K562 (cell line): Measurements from ENCODE around the gene IFNA1. TPM values are rescaled to one million over a fixed set of nuclear protein-coding genes. Genes with fewer than 3 reads are reported as not detected.

Experiments
- ATAC-seq: fragments of 200-7000 bp; cut with Tn5 transposase; 3 replicates; pipeline ENCODE4 v1.9.1; 2020; ENCODE audit warnings: moderate library complexity
- BruUV-seq: library from RNA; stranded (reverse); fragments of 400-500 nt; replicated peaks from 2 replicates; lab custom pipeline; 2021; lab: Mats Ljungman, UMichigan
- CTCF ChIA-PET: fragments of 300-600 bp; formaldehyde crosslinking; extraction: SDS; loops from one replicate; lab custom pipeline; 2021; ENCODE audit warnings: low intra/inter-chr PET ratio; lab: Yijun Ruan, JAX
- POLR2A ChIA-PET: fragments of 300-600, 350-650 bp; sonication (Branson Sonifier 250); formaldehyde crosslinking; extraction: SDS; loops from one replicate; lab custom pipeline; 2021; ENCODE audit warnings: antibody characterized with exemption, inconsistent platforms; lab: Yijun Ruan, JAX
- DNase-seq, 4 experiments: peaks; one replicate each; pipeline versions ENCODE4 v3.0.0 to v3.0.0-alpha.2; 2011 to 2018; ENCODE audit warnings: low spot score in 3 of 4, mixed read lengths in 3 of 4; ENCODE audit errors: extremely low read depth in 1 of 4
- FAIRE-seq: peaks from 2 replicates; lab custom pipeline; 2011; peaks lifted over from hg19 to GRCh38; lab: Jason Lieb, UNC
- H2AFZ ChIP-seq: 2 replicates; pipeline ENCODE4 v1.6.0; 2011; ENCODE audit warnings: low read depth, low read length, control low read depth, inconsistent platforms
- H3K27ac ChIP-seq: fragments of 200-600 bp; 3 replicates; pipeline ENCODE4 v1.8.0; 2011; ENCODE audit warnings: low read depth, mild to moderate bottlenecking, control low read depth, inconsistent platforms, low read length, moderate library complexity, mixed read lengths; ENCODE audit errors: extremely low read depth
- H3K27me3 ChIP-seq, 2 experiments: fragments of 300-600 bp in 1 of 2; 2 replicates in 1 of 2; 3 replicates in 1 of 2; pipeline versions ENCODE4 v1.6.0 to v1.8.0; 2011; ENCODE audit warnings: inconsistent platforms in 2 of 2, low read length in 2 of 2, mild to moderate bottlenecking in 1 of 2, mixed read lengths in 1 of 2, moderate library complexity in 1 of 2; ENCODE audit not compliant: control insufficient read depth in 2 of 2, insufficient read depth in 2 of 2
- H3K36me3 ChIP-seq: fragments of 300-600 bp; 3 replicates; pipeline ENCODE4 v1.8.0; 2011; ENCODE audit warnings: mild to moderate bottlenecking, low read length, inconsistent platforms; ENCODE audit not compliant: control insufficient read depth, insufficient read depth
- H3K4me1 ChIP-seq, 2 experiments: fragments of 200-600 bp in 1 of 2; replicated peaks in 1 of 2; 2 replicates in 1 of 2; 3 replicates in 1 of 2; pipeline versions ENCODE4 v1.5.1 to v1.8.0; 2011; ENCODE audit warnings: inconsistent platforms in 2 of 2, low read length in 2 of 2, mild to moderate bottlenecking in 1 of 2, mixed read lengths in 1 of 2, moderate library complexity in 1 of 2; ENCODE audit not compliant: control insufficient read depth in 2 of 2, insufficient read depth in 2 of 2
- H3K4me2 ChIP-seq: 2 replicates; pipeline ENCODE4 v1.6.1; 2011; ENCODE audit warnings: low read length, control low read depth, inconsistent platforms, mixed read lengths; ENCODE audit not compliant: insufficient read depth
- H3K4me3 ChIP-seq: fragments of 200-600 bp; sonication (generic), shearing (Covaris generic); 2 replicates; pipeline ENCODE4 v1.5.1; 2016; ENCODE audit warnings: control low read depth, inconsistent platforms
- H3K79me2 ChIP-seq: fragments of 200-600 bp; 3 replicates; pipeline ENCODE4 v1.8.0; 2011; ENCODE audit warnings: low read length, inconsistent platforms; ENCODE audit not compliant: control insufficient read depth, insufficient read depth
- H3K9ac ChIP-seq, 2 experiments: 2 replicates each; pipeline versions ENCODE4 v1.6.0 to v1.6.1; 2011; ENCODE audit warnings: low read depth in 2 of 2, low read length in 2 of 2, control low read depth in 1 of 2, inconsistent platforms in 1 of 2, mild to moderate bottlenecking in 1 of 2, mixed read lengths in 1 of 2; ENCODE audit not compliant: insufficient read depth in 1 of 2
- H3K9me1 ChIP-seq: one replicate; pipeline ENCODE4 v1.6.0; 2011; ENCODE audit warnings: inconsistent platforms, mild to moderate bottlenecking, low read length, moderate library complexity; ENCODE audit not compliant: control insufficient read depth, insufficient read depth
- H3K9me3 ChIP-seq: replicated peaks from 2 replicates; pipeline ENCODE4 v1.5.1; 2011; ENCODE audit warnings: low read depth, low read length, inconsistent platforms; ENCODE audit not compliant: control insufficient read depth, insufficient read depth
- H4K20me1 ChIP-seq: replicated peaks from 2 replicates; pipeline ENCODE4 v1.6.1; 2011; ENCODE audit warnings: low read length, inconsistent platforms, mixed read lengths; ENCODE audit not compliant: control insufficient read depth, insufficient read depth
- BCOR ChIP-seq: fragments of 450-650 bp; IDR thresholded peaks from 2 replicates; pipeline ENCODE4 v1.6.1; 2016
- BDP1 ChIP-seq: IDR thresholded peaks from 3 replicates; pipeline ENCODE4 v1.6.1; 2011; ENCODE audit not compliant: insufficient read length, insufficient read depth
- KDM5B ChIP-seq: fragments of 200-600 bp; sonication (generic); IDR thresholded peaks from 2 replicates; pipeline ENCODE4 v1.6.1; 2012; ENCODE audit warnings: low read depth, mild to moderate bottlenecking, moderate library complexity, low read length, control low read depth, inconsistent platforms; ENCODE audit not compliant: insufficient replicate concordance
- ZNF3 ChIP-seq: fragments of 250-450 bp; sonication (Bioruptor Pico); IDR thresholded peaks from 2 replicates; pipeline ENCODE4 v1.5.0; 2021; ENCODE audit warnings: mild to moderate bottlenecking, moderate library complexity
- ZNF561 ChIP-seq: fragments of 450-650 bp; formaldehyde crosslinking; conservative IDR thresholded peaks from 2 replicates; pipeline ENCODE4 v1.4.0; 2020; ENCODE audit warnings: mild to moderate bottlenecking, moderate library complexity
- WGBS: fragments of 100-300 bp; shearing (Covaris generic); methylation state at CpG from one replicate; pipeline ENCODE4 v1.1.6; 2016; ENCODE audit warnings: low coverage, mixed read lengths; ENCODE audit not compliant: insufficient coverage; ENCODE audit errors: missing lambda C conversion rate; 5-methylcytosine and 5-hydroxymethylcytosine counted together
- in situ Hi-C: fragments of 300-500 bp; cut with MboI; formaldehyde crosslinking; loops from 4 replicates; pipeline ENCODE4 v1.15.0; 2018; ENCODE audit warnings: inconsistent platforms, mixed read lengths
- intact Hi-C: fragments of 100-400 bp; cut with micrococcal nuclease; formaldehyde crosslinking; loops from 2 replicates; pipeline ENCODE4 v1.14.2; 2022
- polyA plus RNA-seq, 8 experiments: library from polyadenylated mRNA; depleted of rRNA in 4 of 8; stranded (reverse) in 5 of 8; unstranded in 3 of 8; fragments of >200 nt; fragmentation: Nextera tagmentation in 2 of 8; fragmentation: Illumina TruSeq in 1 of 8; extraction: Ambion mirVana in 2 of 8; extraction: Trizol in 1 of 8; gene quantifications; 2 replicates each; pipeline versions ENCODE4 v1.2.1 to v1.2.3, GENCODE V29; 2011 to 2014; ENCODE audit warnings: inconsistent platforms in 1 of 8, missing spikeins in 1 of 8
- total RNA-seq, 7 experiments: library from RNA; depleted of rRNA in 6 of 7; stranded (reverse); fragments of >200 nt in 6 of 7; fragmentation: Illumina TruSeq in 2 of 7; extraction: Trizol in 2 of 7; gene quantifications; 2 replicates each; pipeline versions ENCODE4 v1.2.1 to v1.2.3, GENCODE V29; 2011 to 2021; ENCODE audit warnings: low replicate concordance in 1 of 7
- TF ChIP-seq, protein P1 (sequence below): IDR thresholded peaks from 3 replicates; pipeline ENCODE4 v1.6.1; 2011; ENCODE audit warnings: borderline replicate concordance, mild to moderate bottlenecking; ENCODE audit not compliant: insufficient read length, insufficient read depth

IFNA1 gene
- total and polyA plus RNA-seq, 9 of the 15 experiments (the other 6 are each of a cell fraction or from before 2014, with no cell fraction given), result not detected

DNA sequence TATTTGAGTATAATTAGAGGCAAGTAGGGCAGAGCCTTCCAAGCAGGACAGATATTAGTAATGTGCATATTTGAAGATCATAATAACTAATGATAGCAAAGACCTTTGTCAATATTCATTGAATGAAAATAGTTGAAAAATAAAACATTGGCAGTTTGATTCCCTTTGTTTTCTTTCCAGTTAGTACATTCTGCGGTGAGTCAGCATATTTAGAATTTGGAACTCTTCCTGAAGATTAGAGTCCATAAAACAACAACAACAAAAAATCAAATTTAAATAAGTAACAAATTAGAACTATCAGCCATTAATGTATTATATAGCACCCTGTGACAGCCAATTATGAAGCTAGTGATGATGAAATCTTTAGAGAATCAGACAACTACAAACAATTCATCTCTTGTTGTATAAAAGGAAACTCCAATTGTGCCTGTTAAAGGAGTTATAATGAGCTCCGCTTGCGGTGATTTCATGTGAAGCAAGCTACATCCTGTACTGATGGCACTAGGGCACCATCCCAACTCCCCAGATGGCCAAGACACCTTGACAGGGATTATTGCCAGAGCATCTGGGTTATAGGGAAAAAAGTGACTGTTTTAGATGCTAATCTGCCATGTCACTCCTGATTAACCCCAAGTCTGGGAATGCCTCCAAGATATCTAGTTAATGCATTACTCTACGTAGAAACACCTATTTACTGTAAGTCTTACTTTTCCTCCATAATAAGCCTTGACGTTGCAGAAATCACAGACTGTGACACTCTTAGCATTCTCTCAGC is 24.6 kb upstream of the IFNA1 start:
- ChIA-PET CTCF (no interaction called here), POLR2A (no interaction called here)
- no peaks in the 10 kb centered on the region for H3K36me3 ChIP-seq
- H3K4me2 ChIP-seq, result no peak overlapping the region
- ATAC-seq, result no peak
- DNase-seq, result no peak
- no peaks in the 10 kb centered on the region for H3K79me2 ChIP-seq
- no peak overlapping the region for H3K4me3 ChIP-seq
- WGBS, result no CpG with 5 or more reads among the region's 5 CpGs
- TF ChIP-seq, protein P1, sequence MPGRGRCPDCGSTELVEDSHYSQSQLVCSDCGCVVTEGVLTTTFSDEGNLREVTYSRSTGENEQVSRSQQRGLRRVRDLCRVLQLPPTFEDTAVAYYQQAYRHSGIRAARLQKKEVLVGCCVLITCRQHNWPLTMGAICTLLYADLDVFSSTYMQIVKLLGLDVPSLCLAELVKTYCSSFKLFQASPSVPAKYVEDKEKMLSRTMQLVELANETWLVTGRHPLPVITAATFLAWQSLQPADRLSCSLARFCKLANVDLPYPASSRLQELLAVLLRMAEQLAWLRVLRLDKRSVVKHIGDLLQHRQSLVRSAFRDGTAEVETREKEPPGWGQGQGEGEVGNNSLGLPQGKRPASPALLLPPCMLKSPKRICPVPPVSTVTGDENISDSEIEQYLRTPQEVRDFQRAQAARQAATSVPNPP, result no peak
- no peak for TF ChIP-seq KDM5B
- TF ChIP-seq ZNF3 (CRISPR knock-in tag), result no peak
- TF ChIP-seq BDP1, result no peak
- no peak for TF ChIP-seq ZNF561 (CRISPR knock-in tag)
- no peak for TF ChIP-seq BCOR
- in situ Hi-C loops (no loop called here), intact Hi-C loops (no loop called here)
- no peak overlapping the region for H3K9ac ChIP-seq
- H3K9me1 ChIP-seq, result no peaks in the 10 kb centered on the region
- no peak for FAIRE-seq
- no peaks in the 10 kb centered on the region for H3K27me3 ChIP-seq
- no TSS peak for BruUV-seq
- H3K27ac ChIP-seq, result no peak overlapping the region
- H3K9me3 ChIP-seq, result no peaks in the 10 kb centered on the region
- H3K4me1 ChIP-seq, result no peaks in the 10 kb centered on the region
- no peaks in the 10 kb centered on the region for H4K20me1 ChIP-seq
- no peak overlapping the region for H2AFZ ChIP-seq
